H9 (cell line): ENCODE results near the gene HOXC10. TPM values are rescaled to one million over a fixed set of nuclear protein-coding genes. Genes with fewer than 3 reads are reported as not detected.

Experiments
- DNase-seq: peaks from one replicate; pipeline ENCODE4 v3.0.0-alpha.2; 2017
- H2AFZ ChIP-seq: one replicate; pipeline ENCODE4 v1.6.1; 2013; ENCODE audit warnings: mild to moderate bottlenecking, low read length, control low read depth, moderate library complexity
- H2AK5ac ChIP-seq: 2 replicates; pipeline ENCODE4 v1.6.1; 2013; ENCODE audit warnings: low read length, control low read depth, mixed read lengths; ENCODE audit not compliant: insufficient read length
- H2BK120ac ChIP-seq: one replicate; pipeline ENCODE4 v1.6.1; 2013; ENCODE audit warnings: low read depth, mild to moderate bottlenecking, low read length, control low read depth, inconsistent platforms; ENCODE audit not compliant: poor library complexity, severe bottlenecking
- H2BK12ac ChIP-seq: 2 replicates; pipeline ENCODE4 v1.6.1; 2013; ENCODE audit warnings: low read length, control low read depth, mixed read lengths, low read depth; ENCODE audit not compliant: insufficient read length
- H2BK15ac ChIP-seq: 2 replicates; pipeline ENCODE4 v1.6.1; 2013; ENCODE audit warnings: low read depth, low read length, control low read depth
- H2BK20ac ChIP-seq: one replicate; pipeline ENCODE4 v1.6.1; 2013; ENCODE audit warnings: low read depth, mild to moderate bottlenecking, low read length, control low read depth, inconsistent platforms; ENCODE audit not compliant: poor library complexity, severe bottlenecking
- H2BK5ac ChIP-seq: 2 replicates; pipeline ENCODE4 v1.6.1; 2013; ENCODE audit warnings: low read length, control low read depth, mixed read lengths; ENCODE audit not compliant: insufficient read length
- H3K14ac ChIP-seq: 2 replicates; pipeline ENCODE4 v1.6.1; 2013; ENCODE audit warnings: low read length, control low read depth; ENCODE audit not compliant: insufficient read depth
- H3K18ac ChIP-seq: 2 replicates; pipeline ENCODE4 v1.6.1; 2013; ENCODE audit warnings: low read depth, mild to moderate bottlenecking, mixed read lengths, low read length, control low read depth; ENCODE audit not compliant: insufficient read length
- H3K23ac ChIP-seq: 2 replicates; pipeline ENCODE4 v1.6.1; 2013; ENCODE audit warnings: low read length, control low read depth, mixed read lengths, low read depth; ENCODE audit not compliant: insufficient read length
- H3K23me2 ChIP-seq: 2 replicates; pipeline ENCODE4 v1.6.1; 2013; ENCODE audit warnings: low read depth, mild to moderate bottlenecking, mixed read lengths, low read length, control low read depth; ENCODE audit not compliant: insufficient read length, poor library complexity, severe bottlenecking
- H3K27ac ChIP-seq: 2 replicates; pipeline ENCODE4 v1.5.1; 2013; ENCODE audit warnings: low read length, control low read depth, mixed read lengths, low read depth; ENCODE audit not compliant: insufficient read length
- H3K27me3 ChIP-seq: 2 replicates; pipeline ENCODE4 v1.6.1; 2013; ENCODE audit warnings: low read length, control low read depth, inconsistent platforms; ENCODE audit not compliant: insufficient read depth
- H3K4ac ChIP-seq: 2 replicates; pipeline ENCODE4 v1.6.1; 2013; ENCODE audit warnings: low read depth, mild to moderate bottlenecking, control low read depth, inconsistent platforms, low read length, moderate library complexity
- H3K4me1 ChIP-seq: 2 replicates; pipeline ENCODE4 v1.6.1; 2013; ENCODE audit warnings: low read length, control low read depth, inconsistent platforms; ENCODE audit not compliant: insufficient read depth
- H3K4me2 ChIP-seq: 2 replicates; pipeline ENCODE4 v1.6.1; 2013; ENCODE audit warnings: low read length, control low read depth, mixed read lengths; ENCODE audit not compliant: insufficient read length, insufficient read depth
- H3K56ac ChIP-seq: 2 replicates; pipeline ENCODE4 v1.6.1; 2013; ENCODE audit warnings: low read depth, mild to moderate bottlenecking, mixed read lengths, low read length, control low read depth; ENCODE audit not compliant: insufficient read length
- H3K79me1 ChIP-seq: 2 replicates; pipeline ENCODE4 v1.6.1; 2013; ENCODE audit warnings: low read depth, mild to moderate bottlenecking, moderate library complexity, low read length, control low read depth, inconsistent platforms; ENCODE audit not compliant: insufficient read depth, poor library complexity, severe bottlenecking
- H3K79me2 ChIP-seq: 2 replicates; pipeline ENCODE4 v1.6.1; 2013; ENCODE audit warnings: low read length, control low read depth, inconsistent platforms; ENCODE audit not compliant: insufficient read depth
- H3K9ac ChIP-seq: 2 replicates; pipeline ENCODE4 v1.6.1; 2013; ENCODE audit warnings: low read length, control low read depth, mixed read lengths; ENCODE audit not compliant: insufficient read length; ENCODE audit errors: extremely low read depth
- H3K9me3 ChIP-seq: one replicate; pipeline ENCODE4 v1.6.1; 2013; ENCODE audit warnings: low read depth, low read length, inconsistent platforms; ENCODE audit not compliant: control insufficient read depth
- H3T11ph ChIP-seq: one replicate; pipeline ENCODE4 v1.6.1; 2013; ENCODE audit warnings: mild to moderate bottlenecking, low read length, control low read depth, inconsistent platforms
- H4K20me1 ChIP-seq: one replicate; pipeline ENCODE4 v1.6.1; 2013; ENCODE audit not compliant: control insufficient read depth, insufficient read length, insufficient read depth
- H4K5ac ChIP-seq: 2 replicates; pipeline ENCODE4 v1.6.1; 2013; ENCODE audit warnings: low read depth, mild to moderate bottlenecking, mixed read lengths, low read length, control low read depth; ENCODE audit not compliant: insufficient read length
- H4K8ac ChIP-seq: replicated peaks from 2 replicates; pipeline ENCODE4 v1.6.1; 2013; ENCODE audit warnings: low read length, control low read depth, mixed read lengths, low read depth; ENCODE audit not compliant: insufficient read length
- H4K91ac ChIP-seq: 2 replicates; pipeline ENCODE4 v1.6.1; 2013; ENCODE audit warnings: low read depth, mild to moderate bottlenecking, moderate library complexity, mixed read lengths, low read length, control low read depth; ENCODE audit not compliant: insufficient read length
- H3K27ac Mint-ChIP-seq, 3 experiments: 2 replicates in 2 of 3; 3 replicates in 1 of 3; pipeline ENCODE4 v1.8.0; 2020 to 2021; ENCODE audit warnings: mixed read lengths in 3 of 3, mild to moderate bottlenecking in 1 of 3, moderate library complexity in 1 of 3
- H3K27me3 Mint-ChIP-seq: 2 replicates; pipeline ENCODE4 v1.8.0; 2021; ENCODE audit warnings: low read depth, mild to moderate bottlenecking, moderate library complexity, mixed read lengths
- H3K36me3 Mint-ChIP-seq, 3 experiments: 2 replicates in 2 of 3; 3 replicates in 1 of 3; pipeline ENCODE4 v1.8.0; 2020 to 2021; ENCODE audit warnings: low read depth in 3 of 3, mixed read lengths in 3 of 3; ENCODE audit not compliant: insufficient read depth in 1 of 3
- H3K4me1 Mint-ChIP-seq, 2 experiments: 2 replicates each; pipeline ENCODE4 v1.8.0; 2020; ENCODE audit warnings: mixed read lengths in 2 of 2
- H3K4me3 Mint-ChIP-seq, 2 experiments: 2 replicates in 1 of 2; 3 replicates in 1 of 2; pipeline ENCODE4 v1.8.0; 2020 to 2021; ENCODE audit warnings: mild to moderate bottlenecking in 2 of 2, mixed read lengths in 2 of 2, moderate library complexity in 1 of 2
- H3K9me3 Mint-ChIP-seq, 2 experiments: 2 replicates in 1 of 2; 3 replicates in 1 of 2; pipeline ENCODE4 v1.8.0; 2020; ENCODE audit warnings: mild to moderate bottlenecking in 2 of 2, mixed read lengths in 2 of 2, moderate library complexity in 1 of 2
- WGBS: extraction: QIAGEN DNeasy Blood & Tissue Kit; methylation state at CpG from one replicate; pipeline ENCODE4 v1.1.7; 2013; ENCODE audit warnings: missing lambda C conversion rate, low lambda C conversion rate, mixed read lengths; ENCODE audit not compliant: insufficient read length; ENCODE audit errors: extremely low coverage; 5-methylcytosine and 5-hydroxymethylcytosine counted together
- total RNA-seq: library from RNA; stranded (reverse); gene quantifications from 2 replicates; pipeline ENCODE4 v1.2.1, GENCODE V29; 2021
- TF ChIP-seq, protein P1 (sequence below): fragments of 200-600 bp; sonication (generic); conservative IDR thresholded peaks from 3 replicates; pipeline ENCODE4 v1.8.0; 2021; ENCODE audit warnings: antibody characterized with exemption, mild to moderate bottlenecking

HOXC10 gene
- total RNA-seq, 1 experiment from 2014 or later = not detected

DNA sequence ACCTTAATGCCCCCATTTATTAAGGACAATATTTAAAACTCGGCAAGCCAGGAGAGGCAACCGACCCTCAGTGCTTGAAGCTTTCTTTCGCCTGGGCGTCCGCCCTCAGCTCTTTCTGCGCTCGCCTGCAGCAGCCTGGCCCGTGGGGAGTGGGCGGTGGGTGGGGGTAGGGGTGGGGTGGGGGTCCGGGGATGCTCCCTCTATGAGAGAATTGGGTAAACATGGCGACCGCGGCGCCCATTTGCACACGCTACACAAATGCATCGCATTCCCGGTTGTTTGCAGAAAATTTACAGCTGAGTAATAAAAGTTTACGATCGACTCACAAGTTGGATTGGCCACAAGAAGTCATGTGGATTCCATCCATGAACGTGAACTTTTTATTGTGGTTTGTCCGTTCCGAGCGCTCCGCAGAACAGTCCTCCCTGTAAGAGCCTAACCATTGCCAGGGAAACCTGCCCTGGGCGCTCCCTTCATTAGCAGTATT lies 31.6 kb downstream of the HOXC10 start:
- Histone ChIP-seq H4K5ac (no peak overlapping the region), H3K4me1 (no peaks in the 10 kb centered on the region), H2AFZ (no peak overlapping the region), H2BK5ac (no peak overlapping the region), H3K4ac (no peak overlapping the region), H4K8ac (no peak overlapping the region), H3K23me2 (peaks cover 10% of the 10 kb centered on the region), H3K23ac (no peak overlapping the region), H2AK5ac (no peak overlapping the region), H3K14ac (no peak overlapping the region), H2BK120ac (no peak overlapping the region), H3K79me2 (no peaks in the 10 kb centered on the region), H2BK15ac (no peak overlapping the region), H2BK12ac (no peak overlapping the region), H4K91ac (no peak overlapping the region), H3K56ac (no peak overlapping the region), H4K20me1 (no peaks in the 10 kb centered on the region), H3K9ac (no peak overlapping the region), H2BK20ac (no peak overlapping the region), H3K27ac (no peak overlapping the region), H3T11ph (no peak overlapping the region), H3K9me3 (no peaks in the 10 kb centered on the region), H3K18ac (no peak overlapping the region), H3K79me1 (no peaks in the 10 kb centered on the region), H3K4me2 (no peak overlapping the region), H3K27me3 (peaks cover 91% of the 10 kb centered on the region)
- Mint-ChIP-seq H3K4me1 (peaks cover 13 to 28% of the 10 kb centered on the region in 2 experiments), H3K27ac (no peak overlapping the region), H3K27me3 (peaks cover 100% of the 10 kb centered on the region), H3K4me3 (peak overlapping the region in 1 of 2 experiments; percentile 50; a peak in 1 of 5 replicates), H3K36me3 (no peaks in the 10 kb centered on the region), H3K9me3 (peaks cover 0 to under 1% of the 10 kb centered on the region in 2 experiments; a peak in 2 of 5 replicates)
- no peak for DNase-seq
- no CpG with 5 or more reads among the region's 25 CpGs for WGBS
- TF ChIP-seq, protein P1, sequence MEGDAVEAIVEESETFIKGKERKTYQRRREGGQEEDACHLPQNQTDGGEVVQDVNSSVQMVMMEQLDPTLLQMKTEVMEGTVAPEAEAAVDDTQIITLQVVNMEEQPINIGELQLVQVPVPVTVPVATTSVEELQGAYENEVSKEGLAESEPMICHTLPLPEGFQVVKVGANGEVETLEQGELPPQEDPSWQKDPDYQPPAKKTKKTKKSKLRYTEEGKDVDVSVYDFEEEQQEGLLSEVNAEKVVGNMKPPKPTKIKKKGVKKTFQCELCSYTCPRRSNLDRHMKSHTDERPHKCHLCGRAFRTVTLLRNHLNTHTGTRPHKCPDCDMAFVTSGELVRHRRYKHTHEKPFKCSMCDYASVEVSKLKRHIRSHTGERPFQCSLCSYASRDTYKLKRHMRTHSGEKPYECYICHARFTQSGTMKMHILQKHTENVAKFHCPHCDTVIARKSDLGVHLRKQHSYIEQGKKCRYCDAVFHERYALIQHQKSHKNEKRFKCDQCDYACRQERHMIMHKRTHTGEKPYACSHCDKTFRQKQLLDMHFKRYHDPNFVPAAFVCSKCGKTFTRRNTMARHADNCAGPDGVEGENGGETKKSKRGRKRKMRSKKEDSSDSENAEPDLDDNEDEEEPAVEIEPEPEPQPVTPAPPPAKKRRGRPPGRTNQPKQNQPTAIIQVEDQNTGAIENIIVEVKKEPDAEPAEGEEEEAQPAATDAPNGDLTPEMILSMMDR = no peak
